GM21576 (cell line): ENCODE data around the gene NOC4L.

ENCODE experiments used
- ATAC-seq: cut with Tn5 transposase; IDR thresholded peaks from one replicate; pipeline ENCODE4 v1.9.1; 2021; ENCODE audit warnings: mild to moderate bottlenecking, moderate library complexity; ENCODE audit not compliant: unreplicated experiment

The NOC4L gene

DNA sequence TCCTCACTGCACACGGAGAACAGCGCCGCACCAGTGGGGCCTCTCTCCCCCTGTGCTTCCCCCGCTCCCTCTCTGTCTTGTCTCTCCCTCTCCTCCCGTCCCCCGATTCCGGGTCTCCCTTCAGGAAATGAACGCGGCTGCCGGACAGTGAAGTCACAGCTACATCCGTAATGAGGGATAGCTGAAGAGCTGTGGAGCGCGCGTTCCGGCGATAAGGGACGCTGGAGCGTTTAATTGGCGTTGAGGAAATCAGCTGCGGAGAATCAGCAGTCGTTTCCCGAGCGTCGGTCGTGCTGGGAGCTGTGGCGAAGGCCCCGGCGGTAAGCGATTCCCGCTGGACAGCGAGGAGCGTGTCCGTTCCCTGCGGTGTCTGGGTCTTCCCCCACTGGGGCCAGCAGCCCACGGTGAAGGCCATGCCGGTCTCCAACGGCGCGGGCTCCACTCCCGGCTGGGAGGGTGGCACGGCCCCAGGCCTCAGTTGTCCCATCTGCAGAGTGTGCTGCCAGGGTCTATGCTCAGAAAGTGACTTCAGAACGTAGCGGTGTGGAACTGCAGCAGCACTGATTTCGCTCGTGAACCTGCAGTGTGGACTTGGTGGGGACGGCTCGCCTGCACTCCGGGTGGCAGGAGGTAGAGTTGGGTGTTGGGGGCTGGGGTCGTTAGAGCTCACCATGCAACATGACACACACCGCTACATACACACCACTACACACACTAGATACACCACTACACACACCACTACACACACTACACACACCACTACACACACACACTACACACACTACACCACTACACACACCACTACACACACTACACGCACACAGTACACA is 10.9 kb downstream of the NOC4L start:
- no peak for ATAC-seq

DNA sequence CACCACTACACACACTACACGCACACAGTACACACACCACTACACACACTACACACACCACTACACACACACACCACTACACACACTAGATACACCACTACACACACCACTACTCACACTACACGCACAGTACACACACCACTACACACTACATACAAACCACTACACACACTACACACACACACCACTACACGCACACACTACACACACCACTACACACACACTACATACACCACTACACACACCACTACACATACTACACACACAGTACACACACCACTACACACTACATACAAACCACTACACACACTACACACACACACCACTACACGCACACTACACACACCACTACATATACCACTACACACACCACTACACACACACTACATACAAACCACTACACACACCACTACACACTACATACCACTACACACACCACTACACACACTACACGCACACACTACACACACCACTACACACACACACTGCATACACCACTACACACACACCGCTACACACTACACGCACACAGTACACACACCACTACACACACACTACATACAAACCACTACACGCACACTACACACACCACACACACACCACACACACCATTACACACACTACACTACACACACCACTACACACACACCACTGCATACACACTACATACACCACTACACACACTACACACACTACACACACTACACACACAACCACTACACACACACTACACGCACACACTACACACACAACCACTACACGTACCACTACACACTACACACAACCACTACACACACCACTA is 11.7 kb downstream of the NOC4L start:
- no peak for ATAC-seq

GRCh38 chr12:132156573-132157325 is 12.5 kb downstream of the NOC4L start:
- ATAC-seq = no peak

GRCh38 chr12:132157733-132158409 is 13.6 kb downstream of the NOC4L start:
- ATAC-seq = no peak

GRCh38 chr12:132158677-132159554 is 14.7 kb downstream of the NOC4L start:
- ATAC-seq = no peak

DNA sequence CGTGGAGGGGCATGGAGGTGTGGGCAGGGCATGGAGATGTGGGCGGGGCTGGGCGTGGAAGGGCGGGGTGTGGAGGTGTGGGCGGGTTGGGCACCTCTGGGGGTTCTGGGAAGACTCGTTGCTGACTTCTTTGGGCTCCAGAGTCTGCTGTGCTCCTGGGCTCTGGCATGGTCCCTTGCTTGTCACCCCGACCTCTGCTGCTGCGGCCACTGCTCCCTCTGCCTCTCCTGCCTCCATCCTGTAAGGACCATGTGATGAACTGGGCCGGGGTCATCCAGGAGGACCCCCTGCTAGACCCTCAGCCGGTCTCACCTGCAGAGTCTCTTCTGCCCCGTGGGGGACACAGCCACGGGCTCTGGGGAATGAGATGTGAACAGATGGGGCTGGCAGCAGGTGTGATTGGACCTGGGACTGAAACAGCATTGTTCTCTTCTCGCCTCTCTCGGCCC is 15.3 kb downstream of the NOC4L start:
- no peak for ATAC-seq

- no peak for ATAC-seq
These were observed 15.8 kb downstream of the NOC4L start for GRCh38 chr12:132160016-132160415.

- ATAC-seq = no peak
These were observed 16.4 kb downstream of the NOC4L start for GRCh38 chr12:132160601-132161035.

DNA sequence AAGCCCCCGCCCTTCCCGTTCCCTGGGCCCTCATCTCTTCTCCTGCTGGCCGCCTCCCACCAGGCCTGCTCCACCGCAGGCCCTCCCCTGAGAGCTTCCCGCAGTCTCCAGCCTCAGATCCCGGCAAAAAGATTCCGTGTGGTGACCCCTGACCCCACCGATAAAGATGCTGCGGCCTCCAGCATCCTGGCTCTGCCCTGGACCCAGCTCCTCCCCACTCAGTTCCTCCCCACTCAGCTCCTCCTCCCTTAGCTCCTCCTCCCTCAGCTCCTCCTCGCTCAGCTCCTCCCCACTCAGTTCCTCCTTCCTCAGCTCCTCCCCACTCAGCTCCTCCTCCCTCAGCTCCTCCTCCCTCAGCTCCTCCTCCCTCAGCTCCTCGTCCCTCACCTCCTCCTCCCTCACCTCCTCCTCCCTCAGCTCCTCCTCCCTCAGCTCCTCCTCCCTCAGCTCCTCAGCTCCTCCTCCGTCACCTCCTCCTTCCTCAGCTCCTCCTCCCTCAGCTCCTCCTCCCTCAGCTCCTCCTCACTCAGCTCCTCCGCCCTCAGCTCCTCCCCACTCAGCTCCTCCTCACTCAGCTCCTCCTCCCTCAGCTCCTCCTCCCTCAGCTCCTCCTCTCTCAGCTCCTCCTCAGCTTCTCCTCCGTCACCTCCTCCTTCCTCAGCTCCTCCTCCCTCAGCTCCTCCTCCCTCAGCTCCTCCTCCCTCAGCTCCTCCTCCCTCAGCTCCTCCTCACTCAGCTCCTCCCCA is 17.0 kb downstream of the NOC4L start:
- no peak for ATAC-seq

DNA sequence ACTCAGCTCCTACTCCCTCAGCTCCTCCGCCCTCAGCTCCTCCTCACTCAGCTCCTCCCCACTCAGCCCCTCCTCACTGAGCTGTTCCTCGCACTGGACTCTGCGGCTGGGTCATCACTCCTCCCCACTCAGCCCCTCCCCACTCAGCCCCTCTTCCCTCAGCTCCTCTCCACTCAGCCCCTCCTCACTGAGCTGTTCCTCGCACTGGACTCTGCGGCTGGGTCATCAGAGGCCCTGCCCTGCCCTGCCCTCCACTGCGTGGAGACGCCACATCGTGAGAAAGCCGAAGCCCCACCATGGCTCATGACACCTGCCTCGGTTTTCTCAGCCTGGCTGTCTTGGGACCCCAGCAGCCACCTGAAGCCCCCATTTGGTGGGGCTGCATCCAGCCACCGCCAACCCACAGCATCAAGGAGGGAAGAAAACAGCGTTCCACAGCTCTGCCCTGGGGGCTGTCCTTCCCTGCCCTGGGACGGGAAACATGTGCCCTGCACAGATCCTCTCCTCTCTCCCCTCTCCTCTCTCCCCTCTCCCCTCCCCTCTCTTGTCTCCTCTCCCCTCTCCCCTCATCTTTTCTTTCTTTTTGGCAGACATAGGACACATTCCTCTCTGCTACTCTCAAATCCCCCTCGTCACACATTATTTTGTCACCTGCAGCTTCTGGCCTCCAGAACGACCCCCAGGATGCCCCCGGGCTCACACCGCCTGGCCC is 17.7 kb downstream of the NOC4L start:
- no peak for ATAC-seq

GRCh38 chr12:132162508-132163031 is 18.3 kb downstream of the NOC4L start:
- no peak for ATAC-seq

DNA sequence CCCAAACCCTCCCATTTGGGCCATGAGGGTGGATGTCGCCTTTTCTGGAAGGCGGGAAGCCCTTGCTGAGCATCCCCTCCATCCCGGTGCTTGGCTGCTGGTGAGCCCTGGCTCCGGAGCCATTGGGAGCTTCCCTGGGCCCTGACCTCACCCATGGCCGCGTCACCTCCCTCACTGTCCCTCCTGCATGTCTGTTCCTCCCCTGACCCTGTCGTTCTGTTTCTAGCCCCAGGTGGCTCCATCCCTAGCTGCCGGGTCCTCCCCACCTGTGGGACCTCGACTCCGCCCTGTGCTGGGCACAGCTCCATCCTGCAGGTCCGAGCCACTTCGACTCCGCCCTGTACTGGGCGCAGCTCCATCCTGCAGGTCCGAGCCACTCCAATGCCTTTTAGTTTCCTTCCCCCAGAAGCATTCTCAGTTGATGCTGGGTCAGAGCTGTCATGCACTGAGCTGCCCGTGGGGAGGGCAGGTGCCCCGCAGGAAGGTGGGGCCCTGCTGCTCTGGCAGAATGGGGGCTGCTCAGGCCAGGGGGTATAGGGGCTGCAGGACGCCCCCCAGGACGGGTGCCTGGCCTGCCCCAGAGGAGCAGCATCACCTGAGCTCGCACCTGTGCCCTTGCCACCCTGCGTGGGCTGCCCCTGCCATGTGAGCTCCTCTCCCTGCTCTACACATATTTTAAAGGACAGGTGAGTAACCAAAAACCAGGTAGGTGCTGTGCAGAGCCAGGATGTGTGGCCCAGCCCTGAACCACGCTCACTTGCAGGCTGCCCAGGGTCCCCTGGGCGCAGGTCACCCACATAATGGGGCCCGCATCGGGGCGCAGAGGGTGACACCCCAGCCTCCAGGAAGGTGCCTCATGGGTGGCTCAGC is 19.0 kb downstream of the NOC4L start:
- ATAC-seq = no peak

- no peak for ATAC-seq
These were observed 19.6 kb downstream of the NOC4L start for GRCh38 chr12:132163911-132164288.

DNA sequence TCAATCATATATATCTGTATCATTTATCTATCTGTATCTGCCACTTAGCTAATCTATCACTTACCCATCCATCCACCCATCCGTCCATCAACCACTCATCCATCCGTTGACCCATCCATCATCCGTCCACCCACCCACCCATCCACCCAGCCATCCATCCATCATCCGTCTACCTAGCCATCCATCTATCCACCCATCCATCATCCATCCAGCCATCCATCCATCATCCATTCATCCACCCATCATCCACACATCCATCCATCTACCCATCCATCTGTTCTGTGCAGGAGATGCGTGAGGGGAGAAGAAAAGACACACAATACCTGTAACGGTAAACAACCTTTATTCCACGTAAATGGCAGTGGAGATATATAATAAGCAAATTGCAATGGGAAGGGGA is 20.2 kb downstream of the NOC4L start:
- ATAC-seq = no peak

DNA sequence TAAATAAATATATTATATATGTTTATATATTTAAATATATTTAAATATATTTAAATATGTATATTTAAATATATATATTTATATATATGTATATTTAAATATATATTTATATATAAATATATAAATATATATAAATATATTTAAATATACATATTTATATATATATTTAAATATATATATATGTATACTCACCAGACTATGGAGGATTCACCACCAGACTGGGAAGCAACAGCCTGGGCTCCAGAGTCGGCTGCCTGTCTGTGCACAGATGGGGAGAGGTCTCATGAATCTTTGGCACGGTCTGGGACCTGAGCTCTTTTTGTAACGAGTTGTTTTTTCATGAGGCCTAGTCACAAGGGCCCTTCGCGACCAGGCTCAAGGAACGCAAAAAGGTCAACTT is 21.3 kb downstream of the NOC4L start:
- ATAC-seq = no peak

DNA sequence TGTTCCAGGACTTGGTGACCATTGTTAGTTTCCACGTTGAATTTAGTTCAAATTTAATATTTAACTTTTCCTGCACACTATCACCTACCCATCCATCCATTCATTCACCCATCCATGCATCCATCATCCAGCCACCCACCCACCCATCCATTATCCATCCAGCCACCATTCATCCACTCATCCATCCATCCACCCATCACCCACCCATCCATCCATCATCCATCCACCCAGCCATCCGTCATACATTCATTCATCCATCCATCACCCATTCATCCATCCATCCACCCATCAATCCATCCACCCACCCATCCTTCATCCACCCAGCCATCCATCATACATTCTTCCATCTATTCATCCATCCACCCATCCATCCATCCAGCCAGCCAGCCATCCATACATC is 21.8 kb downstream of the NOC4L start:
- no peak for ATAC-seq
